GM12878 (cell line): ENCODE data around the gene PCSK6. TPM values are rescaled to one million over a fixed set of nuclear protein-coding genes. Genes with fewer than 3 reads are reported as not detected.

Experiments used
- ATAC-seq: fragments of 200-7000 bp; cut with Tn5 transposase; 3 replicates; pipeline ENCODE4 v1.9.1; 2020; ENCODE audit warnings: mild to moderate bottlenecking, moderate library complexity
- BruUV-seq: library from RNA; stranded (reverse); fragments of 400-500 nt; replicated peaks from 2 replicates; lab custom pipeline; 2021; lab: Mats Ljungman, UMichigan
- CTCF ChIA-PET: fragments of 300-600 bp; sonication (Branson Sonifier 250); formaldehyde crosslinking; extraction: SDS; loops from one replicate; lab custom pipeline; 2021; ENCODE audit warnings: inconsistent platforms; lab: Yijun Ruan, JAX
- POLR2A ChIA-PET: fragments of 350-600 bp; formaldehyde crosslinking; extraction: SDS; loops from one replicate; lab custom pipeline; 2021; ENCODE audit warnings: inconsistent platforms; lab: Charles Lee
- RAD21 ChIA-PET: fragments of 300-600 bp; sonication (Branson Sonifier 250); formaldehyde crosslinking; loops from one replicate; lab custom pipeline; 2023; ENCODE audit warnings: antibody characterized with exemption; ENCODE audit not compliant: unreplicated experiment; lab: Charles Lee
- SMC1A ChIA-PET: fragments of 300-600 bp; sonication (Branson Sonifier 250); formaldehyde crosslinking; loops from one replicate; lab custom pipeline; 2023; ENCODE audit not compliant: unreplicated experiment, uncharacterized antibody; lab: Charles Lee
- DNase-seq: peaks from one replicate; pipeline ENCODE4 v3.0.0-alpha.2; 2011; ENCODE audit warnings: low read depth, low spot score
- FAIRE-seq: peaks from 3 replicates; lab custom pipeline; 2011; peaks lifted over from hg19 to GRCh38; lab: Jason Lieb, UNC
- H2AFZ ChIP-seq: 2 replicates; pipeline ENCODE4 v1.6.0; 2011; ENCODE audit warnings: low read depth, low read length, control low read depth; ENCODE audit not compliant: control insufficient read depth
- H3K27ac ChIP-seq: 2 replicates; pipeline ENCODE4 v1.5.1; 2011; ENCODE audit warnings: control low read depth; ENCODE audit not compliant: control insufficient read depth, insufficient read depth
- H3K27me3 ChIP-seq, 2 experiments: replicated peaks in 1 of 2; 2 replicates each; pipeline versions ENCODE4 v1.6.0 to v1.6.1; 2011; ENCODE audit warnings: low read length in 1 of 2; ENCODE audit not compliant: control insufficient read depth in 2 of 2, insufficient read depth in 2 of 2
- H3K36me3 ChIP-seq, 2 experiments: 2 replicates each; pipeline ENCODE4 v1.5.1; 2011; ENCODE audit warnings: low read length in 1 of 2; ENCODE audit not compliant: control insufficient read depth in 2 of 2, insufficient read depth in 2 of 2
- H3K4me1 ChIP-seq: 2 replicates; pipeline ENCODE4 v1.6.1; 2011; ENCODE audit warnings: mild to moderate bottlenecking, low read length, moderate library complexity, mixed read lengths; ENCODE audit not compliant: control insufficient read depth, insufficient read depth
- H3K4me2 ChIP-seq: 2 replicates; pipeline ENCODE4 v1.6.0; 2011; ENCODE audit warnings: control low read depth; ENCODE audit not compliant: control insufficient read depth, insufficient read depth
- H3K4me3 ChIP-seq: fragments of 200-600 bp; sonication (generic); 2 replicates; pipeline ENCODE4 v1.5.1; 2016
- H3K79me2 ChIP-seq: 2 replicates; pipeline ENCODE4 v1.6.0; 2011; ENCODE audit warnings: low read length; ENCODE audit not compliant: control insufficient read depth, insufficient read depth
- H3K9ac ChIP-seq: 2 replicates; pipeline ENCODE4 v1.8.0; 2011; ENCODE audit warnings: low read length, control low read depth, mixed read lengths; ENCODE audit not compliant: control insufficient read depth, insufficient read depth
- H3K9me3 ChIP-seq: replicated peaks from 3 replicates; pipeline ENCODE4 v1.5.1; 2011; ENCODE audit warnings: mild to moderate bottlenecking, low read length; ENCODE audit not compliant: control insufficient read depth, insufficient read depth
- H4K20me1 ChIP-seq: 2 replicates; pipeline ENCODE4 v1.6.0; 2011; ENCODE audit not compliant: control insufficient read depth, insufficient read depth
- NR2F1 ChIP-seq: fragments of 450-650 bp; conservative IDR thresholded peaks from 2 replicates; pipeline ENCODE4 v1.6.1; 2017; ENCODE audit warnings: mild to moderate bottlenecking
- PAX8 ChIP-seq: fragments of 450-650 bp; IDR thresholded peaks from 2 replicates; pipeline ENCODE4 v1.6.1; 2017; ENCODE audit warnings: mild to moderate bottlenecking, moderate library complexity
- TBL1XR1 ChIP-seq: IDR thresholded peaks from 2 replicates; pipeline ENCODE4 v1.6.1; 2012; ENCODE audit warnings: low read depth, low read length, improper control_type of control experiment
- WGBS: methylation state at CpG from one replicate; pipeline ENCODE4 v1.1.6; 2016; ENCODE audit warnings: low lambda C conversion rate; ENCODE audit not compliant: insufficient replicate concordance, insufficient coverage; ENCODE audit errors: missing lambda C conversion rate; 5-methylcytosine and 5-hydroxymethylcytosine counted together
- in situ Hi-C: fragments of 300-500 bp; cut with MboI; formaldehyde crosslinking; loops from 9 replicates; pipeline ENCODE4 v1.14.3; 2018; ENCODE audit warnings: mixed read lengths
- intact Hi-C: fragments of 100-400 bp; cut with micrococcal nuclease; formaldehyde crosslinking; loops from one replicate; pipeline ENCODE4 v1.14.2; 2022; ENCODE audit not compliant: unreplicated experiment
- polyA plus RNA-seq, 11 experiments: library from polyadenylated mRNA; depleted of rRNA in 4 of 11; unstranded in 6 of 11; stranded (reverse) in 5 of 11; fragments of >200 nt; fragmentation: Nextera tagmentation in 4 of 11; fragmentation: Illumina TruSeq in 1 of 11; extraction: Ambion mirVana in 4 of 11; extraction: Trizol in 1 of 11; gene quantifications; 1 replicate in 1 of 11; 2 replicates in 10 of 11; pipeline versions ENCODE4 v1.2.1 to v1.2.3, GENCODE V29; 2011 to 2016; ENCODE audit warnings: inconsistent platforms in 2 of 11, missing spikeins in 2 of 11, low read depth in 1 of 11
- total RNA-seq, 4 experiments: library from RNA; depleted of rRNA in 3 of 4; stranded (reverse); fragments of >200 nt in 3 of 4; fragmentation: Illumina TruSeq in 1 of 4; extraction: Trizol in 1 of 4; gene quantifications; 2 replicates each; pipeline versions ENCODE4 v1.2.1 to v1.2.3, GENCODE V29; 2013 to 2021
- TF ChIP-seq, protein P1 (sequence below): fragments of 450-650 bp; IDR thresholded peaks from 2 replicates; pipeline ENCODE4 v1.6.1; 2018; ENCODE audit warnings: mild to moderate bottlenecking, low read depth, moderate library complexity; ENCODE audit not compliant: partially characterized antibody
- TF ChIP-seq, protein P2 (sequence below): fragments of 450-650 bp; IDR thresholded peaks from 2 replicates; pipeline ENCODE4 v1.6.1; 2017; ENCODE audit warnings: mild to moderate bottlenecking, moderate library complexity
- TF ChIP-seq, protein P3 (sequence below): fragments of 450-650 bp; formaldehyde crosslinking; IDR thresholded peaks from 2 replicates; pipeline ENCODE4 v1.5.0; 2022; ENCODE audit warnings: mild to moderate bottlenecking, missing genetic modification characterization

Gene PCSK6
- total and polyA plus RNA-seq, 10 of the 15 experiments (the other 5 are each of a cell fraction or from before 2014, with no cell fraction given), result 0.19 to 0.67 (median 0.25) TPM; not detected in 4

DNA sequence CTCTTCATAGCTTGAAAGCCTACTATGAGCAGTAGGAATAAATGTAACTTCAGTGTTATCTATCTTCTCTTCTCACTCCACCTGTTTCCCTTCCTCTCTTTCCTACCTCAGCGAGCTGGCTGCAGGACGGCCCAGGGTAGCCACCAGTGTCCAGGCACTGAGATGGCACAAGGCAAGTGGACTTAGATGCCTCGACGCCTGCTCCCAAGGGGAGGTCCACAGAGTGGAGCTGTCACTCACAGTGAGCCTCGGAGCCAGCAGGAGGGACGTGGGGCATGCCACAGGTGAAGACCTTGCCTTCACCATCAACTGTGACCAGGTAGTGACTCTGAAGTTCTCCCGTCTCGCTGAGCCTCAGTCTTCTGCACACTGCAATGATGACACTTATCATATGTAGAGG lies 88.2 kb downstream of the PCSK6 start (continued):
- TF ChIP-seq, protein P1, sequence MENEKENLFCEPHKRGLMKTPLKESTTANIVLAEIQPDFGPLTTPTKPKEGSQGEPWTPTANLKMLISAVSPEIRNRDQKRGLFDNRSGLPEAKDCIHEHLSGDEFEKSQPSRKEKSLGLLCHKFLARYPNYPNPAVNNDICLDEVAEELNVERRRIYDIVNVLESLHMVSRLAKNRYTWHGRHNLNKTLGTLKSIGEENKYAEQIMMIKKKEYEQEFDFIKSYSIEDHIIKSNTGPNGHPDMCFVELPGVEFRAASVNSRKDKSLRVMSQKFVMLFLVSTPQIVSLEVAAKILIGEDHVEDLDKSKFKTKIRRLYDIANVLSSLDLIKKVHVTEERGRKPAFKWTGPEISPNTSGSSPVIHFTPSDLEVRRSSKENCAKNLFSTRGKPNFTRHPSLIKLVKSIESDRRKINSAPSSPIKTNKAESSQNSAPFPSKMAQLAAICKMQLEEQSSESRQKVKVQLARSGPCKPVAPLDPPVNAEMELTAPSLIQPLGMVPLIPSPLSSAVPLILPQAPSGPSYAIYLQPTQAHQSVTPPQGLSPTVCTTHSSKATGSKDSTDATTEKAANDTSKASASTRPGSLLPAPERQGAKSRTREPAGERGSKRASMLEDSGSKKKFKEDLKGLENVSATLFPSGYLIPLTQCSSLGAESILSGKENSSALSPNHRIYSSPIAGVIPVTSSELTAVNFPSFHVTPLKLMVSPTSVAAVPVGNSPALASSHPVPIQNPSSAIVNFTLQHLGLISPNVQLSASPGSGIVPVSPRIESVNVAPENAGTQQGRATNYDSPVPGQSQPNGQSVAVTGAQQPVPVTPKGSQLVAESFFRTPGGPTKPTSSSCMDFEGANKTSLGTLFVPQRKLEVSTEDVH, result no peak

GRCh38 chr15:101399431-101399830 lies 90.1 kb downstream of the PCSK6 start:
- in situ Hi-C loops, result no loop called here
- no peak overlapping the region for H2AFZ ChIP-seq
- ChIA-PET RAD21 (no interaction called here), CTCF (interaction anchor here (0.9 kb wide), 1 partner anchor 61 kb away, joined by 3 read pairs; no protein-coding TSS in a partner anchor), SMC1A (no interaction called here), POLR2A (no interaction called here)
- no peak overlapping the region for H3K27ac ChIP-seq
- H3K9ac ChIP-seq, result no peak overlapping the region
- intact Hi-C loops, result no loop called here
- H3K4me1 ChIP-seq, result no peaks in the 10 kb centered on the region
- ATAC-seq (no peak), DNase-seq (no peak), FAIRE-seq (no peak)
- no peak overlapping the region for H3K4me2 ChIP-seq
- H3K79me2 ChIP-seq, result no peaks in the 10 kb centered on the region
- no peaks in the 10 kb centered on the region for H3K9me3 ChIP-seq
- TF ChIP-seq TBL1XR1 (no peak), PAX8 (no peak), NR2F1 (no peak)
- TF ChIP-seq, protein P2, sequence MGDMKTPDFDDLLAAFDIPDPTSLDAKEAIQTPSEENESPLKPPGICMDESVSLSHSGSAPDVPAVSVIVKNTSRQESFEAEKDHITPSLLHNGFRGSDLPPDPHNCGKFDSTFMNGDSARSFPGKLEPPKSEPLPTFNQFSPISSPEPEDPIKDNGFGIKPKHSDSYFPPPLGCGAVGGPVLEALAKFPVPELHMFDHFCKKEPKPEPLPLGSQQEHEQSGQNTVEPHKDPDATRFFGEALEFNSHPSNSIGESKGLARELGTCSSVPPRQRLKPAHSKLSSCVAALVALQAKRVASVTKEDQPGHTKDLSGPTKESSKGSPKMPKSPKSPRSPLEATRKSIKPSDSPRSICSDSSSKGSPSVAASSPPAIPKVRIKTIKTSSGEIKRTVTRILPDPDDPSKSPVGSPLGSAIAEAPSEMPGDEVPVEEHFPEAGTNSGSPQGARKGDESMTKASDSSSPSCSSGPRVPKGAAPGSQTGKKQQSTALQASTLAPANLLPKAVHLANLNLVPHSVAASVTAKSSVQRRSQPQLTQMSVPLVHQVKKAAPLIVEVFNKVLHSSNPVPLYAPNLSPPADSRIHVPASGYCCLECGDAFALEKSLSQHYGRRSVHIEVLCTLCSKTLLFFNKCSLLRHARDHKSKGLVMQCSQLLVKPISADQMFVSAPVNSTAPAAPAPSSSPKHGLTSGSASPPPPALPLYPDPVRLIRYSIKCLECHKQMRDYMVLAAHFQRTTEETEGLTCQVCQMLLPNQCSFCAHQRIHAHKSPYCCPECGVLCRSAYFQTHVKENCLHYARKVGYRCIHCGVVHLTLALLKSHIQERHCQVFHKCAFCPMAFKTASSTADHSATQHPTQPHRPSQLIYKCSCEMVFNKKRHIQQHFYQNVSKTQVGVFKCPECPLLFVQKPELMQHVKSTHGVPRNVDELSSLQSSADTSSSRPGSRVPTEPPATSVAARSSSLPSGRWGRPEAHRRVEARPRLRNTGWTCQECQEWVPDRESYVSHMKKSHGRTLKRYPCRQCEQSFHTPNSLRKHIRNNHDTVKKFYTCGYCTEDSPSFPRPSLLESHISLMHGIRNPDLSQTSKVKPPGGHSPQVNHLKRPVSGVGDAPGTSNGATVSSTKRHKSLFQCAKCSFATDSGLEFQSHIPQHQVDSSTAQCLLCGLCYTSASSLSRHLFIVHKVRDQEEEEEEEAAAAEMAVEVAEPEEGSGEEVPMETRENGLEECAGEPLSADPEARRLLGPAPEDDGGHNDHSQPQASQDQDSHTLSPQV, result no peak
- TF ChIP-seq, protein P3, sequence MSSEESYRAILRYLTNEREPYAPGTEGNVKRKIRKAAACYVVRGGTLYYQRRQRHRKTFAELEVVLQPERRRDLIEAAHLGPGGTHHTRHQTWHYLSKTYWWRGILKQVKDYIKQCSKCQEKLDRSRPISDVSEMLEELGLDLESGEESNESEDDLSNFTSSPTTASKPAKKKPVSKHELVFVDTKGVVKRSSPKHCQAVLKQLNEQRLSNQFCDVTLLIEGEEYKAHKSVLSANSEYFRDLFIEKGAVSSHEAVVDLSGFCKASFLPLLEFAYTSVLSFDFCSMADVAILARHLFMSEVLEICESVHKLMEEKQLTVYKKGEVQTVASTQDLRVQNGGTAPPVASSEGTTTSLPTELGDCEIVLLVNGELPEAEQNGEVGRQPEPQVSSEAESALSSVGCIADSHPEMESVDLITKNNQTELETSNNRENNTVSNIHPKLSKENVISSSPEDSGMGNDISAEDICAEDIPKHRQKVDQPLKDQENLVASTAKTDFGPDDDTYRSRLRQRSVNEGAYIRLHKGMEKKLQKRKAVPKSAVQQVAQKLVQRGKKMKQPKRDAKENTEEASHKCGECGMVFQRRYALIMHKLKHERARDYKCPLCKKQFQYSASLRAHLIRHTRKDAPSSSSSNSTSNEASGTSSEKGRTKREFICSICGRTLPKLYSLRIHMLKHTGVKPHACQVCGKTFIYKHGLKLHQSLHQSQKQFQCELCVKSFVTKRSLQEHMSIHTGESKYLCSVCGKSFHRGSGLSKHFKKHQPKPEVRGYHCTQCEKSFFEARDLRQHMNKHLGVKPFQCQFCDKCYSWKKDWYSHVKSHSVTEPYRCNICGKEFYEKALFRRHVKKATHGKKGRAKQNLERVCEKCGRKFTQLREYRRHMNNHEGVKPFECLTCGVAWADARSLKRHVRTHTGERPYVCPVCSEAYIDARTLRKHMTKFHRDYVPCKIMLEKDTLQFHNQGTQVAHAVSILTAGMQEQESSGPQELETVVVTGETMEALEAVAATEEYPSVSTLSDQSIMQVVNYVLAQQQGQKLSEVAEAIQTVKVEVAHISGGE, result no peak
- H3K27me3 ChIP-seq, result peaks cover 0 to 5% of the 10 kb centered on the region in 2 experiments; a peak in 3 of 4 replicates
- no peaks in the 10 kb centered on the region for H3K36me3 ChIP-seq
- no peaks in the 10 kb centered on the region for H4K20me1 ChIP-seq
- BruUV-seq, result no TSS peak
- WGBS, result 5% methylated on average over 5 of the region's 6 CpGs
- H3K4me3 ChIP-seq, result no peak overlapping the region
